NCI-H2081 (cell line): ENCODE data around the gene GRHPR.
A peak's percentile ranks its signal among the peaks of the same experiment; 100 is the strongest.

ENCODE experiments used
- DNase-seq, 2 experiments: peaks; one replicate each; lab custom pipeline; 2025; lab: John Stamatoyannopoulos, UW

The GRHPR gene

DNA sequence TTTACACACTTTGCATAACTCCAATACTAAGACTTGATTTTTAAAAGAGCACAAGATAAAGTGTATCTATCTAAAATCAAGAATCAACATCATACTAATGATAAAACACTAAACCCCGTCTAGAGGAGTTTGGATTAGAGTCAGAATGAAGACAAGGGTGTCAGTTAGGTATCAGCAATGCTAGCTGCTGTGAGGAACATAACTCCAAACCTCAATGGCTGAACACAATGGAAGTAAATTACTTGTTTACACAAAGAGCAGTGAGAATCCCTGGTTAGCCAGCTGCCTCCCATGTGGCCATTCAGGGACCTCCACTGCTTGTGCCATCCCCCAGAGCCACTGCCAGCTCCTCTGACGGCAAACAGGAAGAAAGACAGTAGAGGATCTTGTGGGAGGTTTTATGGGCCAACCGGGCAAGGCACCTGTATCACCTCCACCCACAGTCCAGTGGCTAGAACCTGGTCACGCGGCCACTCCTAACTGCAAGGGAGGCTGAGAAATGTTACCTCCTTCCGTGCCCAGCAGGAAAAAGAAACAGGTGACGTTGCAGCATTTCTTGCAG is 24.0 kb upstream of the GRHPR start:
- DNase-seq: peak in 1 of 2 experiments; percentile 22

DNA sequence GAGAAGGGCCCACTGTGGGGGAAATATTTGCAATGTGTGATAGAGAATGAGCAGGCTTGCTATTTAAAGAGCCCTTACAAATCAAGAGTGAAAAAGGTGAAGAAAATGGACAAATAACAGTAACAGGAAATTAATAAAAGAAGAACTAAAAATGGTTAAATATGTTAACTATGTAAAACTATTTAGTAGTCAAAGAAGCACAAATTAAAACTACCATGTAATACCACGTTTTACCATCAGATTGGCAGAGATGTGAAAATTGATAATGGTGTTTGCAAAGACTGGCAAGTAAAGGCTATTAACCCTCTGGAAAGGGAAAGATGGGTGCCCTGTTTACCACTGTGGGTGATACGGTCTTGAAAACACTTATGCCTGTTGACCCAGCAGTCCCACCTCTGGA is 23.2 kb upstream of the GRHPR start:
- DNase-seq: no peak

DNA sequence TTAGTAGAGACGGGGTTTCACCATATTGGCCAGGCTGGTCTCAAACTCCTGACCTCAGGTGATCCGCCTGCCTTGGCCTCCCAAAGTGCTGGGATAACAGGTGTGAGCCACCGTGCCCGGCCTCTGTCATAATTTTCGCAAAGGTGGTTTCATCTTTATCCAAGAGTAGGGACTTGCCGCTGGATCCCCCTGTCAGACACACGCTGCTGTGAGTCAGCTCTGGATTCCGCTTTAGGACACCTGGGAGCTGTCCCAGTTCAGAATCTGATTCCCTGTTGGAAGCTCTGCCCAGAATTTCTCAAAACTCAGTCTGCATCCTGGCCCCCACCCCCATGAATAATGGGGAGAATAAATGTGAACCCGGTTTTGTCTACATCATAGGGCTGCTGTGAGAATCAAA is 17.9 kb upstream of the GRHPR start:
- no peak for DNase-seq

DNA sequence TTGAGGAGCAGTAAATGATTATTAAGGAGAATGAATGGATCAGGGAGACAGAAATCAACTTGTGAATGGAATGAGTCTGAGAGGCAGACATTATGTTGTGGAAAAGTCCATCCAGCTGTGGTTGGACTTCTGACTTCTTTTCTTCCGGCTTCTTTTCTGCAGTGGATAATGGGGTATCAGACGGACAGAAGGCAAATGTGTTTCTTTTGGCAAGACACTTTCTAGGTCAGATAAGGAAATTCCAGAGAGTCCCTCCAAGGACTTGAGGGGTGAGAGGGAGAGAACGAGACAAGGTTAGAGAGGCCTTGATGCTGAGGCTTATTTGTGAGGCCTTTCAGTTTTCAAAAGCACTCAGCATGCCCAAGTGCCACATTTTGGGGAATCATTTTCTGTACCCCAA is 17.1 kb upstream of the GRHPR start:
- no peak for DNase-seq

DNA sequence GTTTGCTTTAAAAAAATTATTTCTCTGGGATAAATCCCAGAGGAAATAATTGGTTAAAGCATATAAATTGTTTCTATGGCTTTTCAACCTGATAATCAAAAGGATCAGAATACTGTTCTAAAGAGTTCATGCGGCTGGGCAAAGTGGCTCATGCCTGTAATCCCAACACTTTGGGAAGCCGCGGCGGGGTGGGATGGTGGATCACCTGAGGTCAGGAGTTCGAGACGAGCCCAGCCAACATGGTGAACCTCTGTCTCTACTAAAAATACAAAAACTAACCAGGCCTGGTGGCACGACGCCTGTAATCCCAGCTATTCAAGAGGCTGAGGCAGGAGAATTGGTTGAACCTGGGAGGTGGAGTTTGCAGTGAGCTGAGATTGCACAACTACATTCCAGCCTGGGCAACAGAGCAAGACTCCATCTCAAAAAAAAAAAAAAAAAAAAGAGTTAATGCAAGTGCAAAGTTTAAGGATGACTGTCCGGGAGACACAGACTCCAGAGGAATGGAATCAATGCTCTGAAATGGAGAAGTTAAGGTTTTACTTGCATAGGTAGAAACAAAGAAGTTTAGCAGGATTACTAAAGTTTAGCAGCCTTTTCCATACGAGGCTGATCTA is 16.6 kb upstream of the GRHPR start:
- no peak for DNase-seq

DNA sequence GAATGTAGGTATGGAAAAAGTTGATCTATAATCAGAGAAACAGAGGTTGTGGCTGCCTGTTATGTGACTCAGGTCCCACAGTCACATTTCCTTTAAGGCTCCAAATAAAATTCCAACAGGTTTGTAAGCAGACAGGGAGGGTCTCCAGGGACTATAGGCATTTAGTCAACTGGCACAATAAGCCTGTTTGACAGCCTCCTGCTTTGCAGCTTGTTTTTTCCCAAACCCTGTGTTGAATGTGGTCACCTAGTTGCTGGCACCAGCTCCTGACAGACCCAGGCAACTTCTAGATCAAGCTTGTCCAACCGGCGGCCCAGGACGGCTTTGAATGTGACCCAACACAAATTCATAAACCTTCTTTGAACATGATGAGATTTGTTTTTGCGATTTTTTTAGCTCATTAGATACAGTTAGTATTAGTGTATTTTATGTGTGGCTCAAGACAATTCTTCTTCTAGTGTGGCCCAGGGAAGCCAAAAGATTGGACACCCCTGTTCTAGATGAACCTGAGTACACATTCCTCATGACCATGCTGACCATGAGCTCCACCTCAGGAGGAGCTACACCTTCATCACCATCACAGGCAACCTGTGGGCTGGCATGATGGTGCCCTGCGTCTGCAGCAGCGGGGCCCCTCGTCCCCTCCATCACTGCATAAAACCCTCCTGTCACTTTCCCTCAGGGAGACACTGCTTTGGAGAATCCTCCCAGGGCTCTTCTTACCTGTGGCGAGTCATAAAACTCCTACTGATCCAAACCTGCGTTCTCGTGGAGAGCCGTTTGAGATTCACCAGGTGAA is 15.7 kb upstream of the GRHPR start:
- no peak for DNase-seq

DNA sequence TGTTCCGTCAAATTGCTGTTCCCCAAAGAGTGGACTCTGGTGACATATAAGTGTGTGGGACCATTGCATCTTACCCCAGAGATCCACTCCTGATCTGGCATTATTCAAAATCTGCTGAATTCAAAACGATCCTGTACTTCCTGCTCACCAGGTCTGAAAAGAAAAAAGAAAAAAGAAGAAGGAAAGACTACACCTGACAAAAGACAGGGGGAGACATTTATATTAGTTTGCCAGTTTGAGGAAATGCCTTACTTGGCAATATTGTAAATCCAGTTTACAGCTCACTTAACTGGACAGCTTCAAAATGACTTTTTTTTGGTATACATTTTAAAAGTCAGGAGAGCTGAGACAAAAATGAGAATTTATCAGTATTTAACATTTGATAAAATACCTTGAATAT is 15.0 kb upstream of the GRHPR start:
- DNase-seq: no peak

DNA sequence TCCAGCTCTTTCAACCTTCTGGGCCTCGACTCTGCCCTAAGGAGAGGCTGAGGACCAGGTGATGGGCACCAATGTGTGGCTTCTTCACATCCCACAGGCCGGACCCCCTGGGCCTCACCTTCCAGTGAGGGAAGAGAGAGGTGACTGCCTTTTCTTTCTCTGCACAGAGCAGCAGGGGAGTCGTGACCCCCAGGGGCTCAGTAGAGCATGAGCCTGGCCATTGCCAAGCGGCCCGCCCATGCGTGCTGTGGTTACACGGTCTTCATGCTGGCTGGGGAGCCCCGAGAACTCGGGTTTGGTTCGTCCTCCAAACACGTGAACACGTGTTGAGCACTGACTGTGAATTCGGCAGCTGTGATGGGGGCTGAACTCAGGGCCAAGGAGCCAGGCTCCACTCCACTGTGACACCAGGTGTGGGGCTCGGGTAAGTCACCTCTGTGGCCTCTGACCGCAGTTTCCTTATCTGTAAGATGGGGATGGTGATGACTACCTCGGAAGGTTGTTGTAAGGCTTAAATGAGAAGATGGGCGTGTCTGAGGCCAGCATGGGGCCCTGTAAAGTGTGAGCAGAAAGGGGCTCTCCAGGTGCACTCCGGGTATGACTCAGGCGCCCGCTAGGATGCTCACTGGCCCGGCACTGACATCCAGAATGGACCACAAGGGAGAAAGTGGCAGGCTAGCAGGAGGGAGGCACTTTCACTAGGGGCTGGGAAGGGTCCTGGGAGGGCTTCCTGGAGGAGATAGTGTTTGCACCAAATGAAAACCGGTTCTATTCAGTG is 13.4 kb upstream of the GRHPR start:
- DNase-seq: no peak

DNA sequence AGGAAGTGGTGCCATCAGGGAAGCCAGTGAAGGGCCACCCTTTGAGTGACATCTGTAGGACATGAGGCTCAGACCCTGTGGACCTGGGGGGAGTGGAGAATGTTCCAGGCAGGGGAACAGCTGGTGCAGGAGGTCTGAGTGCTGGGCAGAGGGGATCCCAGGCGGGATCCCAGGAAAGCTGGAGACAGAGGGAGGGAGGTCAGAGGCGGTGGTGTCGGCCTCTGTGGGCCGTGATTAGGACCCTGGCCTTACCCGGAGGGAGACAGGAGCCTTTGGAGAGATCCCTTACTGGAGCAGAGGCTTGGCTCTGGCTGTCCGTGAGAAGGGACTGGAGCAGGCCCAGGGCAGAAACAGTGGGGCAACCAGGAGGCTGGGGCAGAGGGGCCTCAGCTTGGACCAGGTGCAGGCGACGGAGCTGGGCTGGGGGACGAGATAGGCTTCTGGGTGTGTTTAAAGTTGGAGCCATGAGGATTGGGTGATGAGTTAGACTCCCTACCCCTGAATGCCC is 12.1 kb upstream of the GRHPR start:
- no peak for DNase-seq

DNA sequence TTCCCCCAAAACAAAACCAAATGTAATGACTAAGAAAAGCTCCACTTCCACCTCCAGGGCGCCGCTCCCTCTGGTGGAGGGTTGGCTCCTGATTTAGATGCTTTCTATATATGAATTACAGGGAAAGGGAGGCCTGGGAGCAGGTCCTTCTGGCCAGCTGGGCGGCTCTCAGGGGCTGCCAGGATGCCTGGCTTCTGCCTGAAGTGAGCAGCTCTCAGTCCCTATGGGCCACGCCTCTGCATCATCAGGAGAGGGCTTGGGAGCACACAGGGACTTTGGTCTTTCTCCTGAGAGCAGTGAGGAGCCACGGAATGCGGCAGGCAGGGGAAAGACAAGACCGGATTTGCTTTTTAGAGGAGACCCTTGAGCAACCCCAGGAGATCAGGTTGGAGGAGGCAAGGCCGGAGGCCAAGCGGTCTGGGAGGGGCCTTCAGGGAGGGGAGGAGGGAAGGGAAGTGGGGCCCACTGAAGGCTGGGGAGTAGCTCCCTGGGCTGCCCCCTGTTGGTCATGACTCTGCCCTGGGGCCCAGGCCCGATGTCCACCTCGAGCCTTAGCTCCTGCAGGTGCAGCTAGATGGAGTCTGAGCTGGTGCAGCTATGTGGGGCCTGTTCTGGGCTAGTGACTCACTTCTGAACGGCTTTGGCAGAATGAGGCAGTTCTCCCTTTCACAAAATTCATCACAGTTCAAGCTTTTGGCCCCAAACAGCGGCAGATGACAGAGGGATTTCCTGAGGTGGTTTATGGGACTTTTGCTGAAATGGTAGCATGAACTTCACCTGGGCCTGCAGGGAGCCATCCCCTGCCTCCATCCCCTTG is 11.3 kb upstream of the GRHPR start:
- no peak for DNase-seq

DNA sequence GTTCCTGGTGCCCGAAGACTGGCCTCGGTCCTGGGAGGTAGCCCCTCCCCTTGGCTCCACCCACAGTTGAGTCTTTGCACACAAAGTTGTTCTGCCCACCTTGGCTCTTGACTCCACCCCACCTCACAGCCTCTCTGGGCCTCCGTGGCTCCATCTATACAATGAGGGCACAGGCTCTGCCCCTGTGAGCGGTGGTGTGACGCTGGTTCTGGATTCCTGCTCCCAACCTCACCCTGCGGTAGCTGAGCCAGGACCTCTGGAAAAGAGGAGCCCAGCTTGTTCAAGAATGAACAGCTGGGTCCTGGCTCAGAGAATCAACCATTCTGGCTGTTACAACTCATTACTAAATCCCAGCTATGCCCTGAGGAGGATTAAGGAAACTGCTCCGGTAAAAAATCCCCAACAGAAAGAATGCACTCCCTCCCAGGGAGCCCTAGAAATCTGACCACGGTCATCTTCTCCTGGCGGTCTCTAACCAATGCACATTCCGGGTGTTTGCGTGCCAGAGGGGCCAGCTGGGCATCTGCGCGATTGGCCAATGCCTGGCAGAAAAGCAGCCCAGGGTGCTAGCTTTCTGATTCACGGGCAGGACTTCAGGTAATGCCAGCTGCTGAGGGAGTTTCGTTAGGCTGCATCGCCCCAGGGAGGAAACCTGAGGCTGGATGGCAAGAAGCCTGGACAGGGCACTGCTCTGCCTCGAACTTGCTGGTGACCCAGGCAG is 9.9 kb upstream of the GRHPR start:
- no peak for DNase-seq

DNA sequence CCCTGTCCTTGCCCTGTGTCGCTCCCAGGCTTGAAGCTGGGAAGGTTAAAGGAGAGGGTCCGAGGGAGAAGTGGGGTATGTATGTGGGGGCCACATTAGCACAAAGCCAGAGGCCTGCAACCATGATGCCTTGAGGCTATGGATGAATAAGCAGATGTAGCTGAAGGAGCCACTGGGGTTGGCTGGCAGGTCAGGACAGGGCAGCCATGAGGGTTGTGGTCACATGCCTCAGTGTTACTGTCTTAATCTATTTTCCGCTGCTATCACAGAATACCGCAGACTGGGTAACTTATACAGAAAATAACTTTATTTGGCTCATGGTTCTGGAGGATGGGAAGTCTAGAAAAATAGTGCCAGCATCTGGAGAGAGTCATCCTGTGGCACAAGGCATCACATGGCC is 9.2 kb upstream of the GRHPR start:
- no peak for DNase-seq

DNA sequence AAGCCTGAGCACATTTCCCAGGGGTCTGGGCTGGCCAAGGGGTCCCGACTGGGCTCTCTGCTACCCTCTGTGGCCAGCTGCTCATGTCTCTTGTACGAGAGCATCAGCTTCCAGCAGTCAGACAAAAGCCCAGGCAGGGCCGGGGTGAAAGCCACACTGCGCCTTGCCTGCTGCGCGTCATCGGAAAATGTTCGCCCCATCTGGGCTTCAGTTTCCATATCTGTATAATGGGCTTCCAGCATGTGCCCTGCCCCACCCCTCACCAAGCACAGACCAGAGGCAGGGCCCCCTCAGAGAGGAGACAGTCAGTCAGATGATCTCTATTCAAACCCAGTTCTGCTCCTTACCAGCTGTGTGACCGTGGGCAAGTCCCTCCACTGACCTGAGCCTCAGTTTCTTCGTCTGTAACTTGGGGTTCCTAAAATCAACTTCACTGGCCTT is 8.0 kb upstream of the GRHPR start:
- DNase-seq: no peak

DNA sequence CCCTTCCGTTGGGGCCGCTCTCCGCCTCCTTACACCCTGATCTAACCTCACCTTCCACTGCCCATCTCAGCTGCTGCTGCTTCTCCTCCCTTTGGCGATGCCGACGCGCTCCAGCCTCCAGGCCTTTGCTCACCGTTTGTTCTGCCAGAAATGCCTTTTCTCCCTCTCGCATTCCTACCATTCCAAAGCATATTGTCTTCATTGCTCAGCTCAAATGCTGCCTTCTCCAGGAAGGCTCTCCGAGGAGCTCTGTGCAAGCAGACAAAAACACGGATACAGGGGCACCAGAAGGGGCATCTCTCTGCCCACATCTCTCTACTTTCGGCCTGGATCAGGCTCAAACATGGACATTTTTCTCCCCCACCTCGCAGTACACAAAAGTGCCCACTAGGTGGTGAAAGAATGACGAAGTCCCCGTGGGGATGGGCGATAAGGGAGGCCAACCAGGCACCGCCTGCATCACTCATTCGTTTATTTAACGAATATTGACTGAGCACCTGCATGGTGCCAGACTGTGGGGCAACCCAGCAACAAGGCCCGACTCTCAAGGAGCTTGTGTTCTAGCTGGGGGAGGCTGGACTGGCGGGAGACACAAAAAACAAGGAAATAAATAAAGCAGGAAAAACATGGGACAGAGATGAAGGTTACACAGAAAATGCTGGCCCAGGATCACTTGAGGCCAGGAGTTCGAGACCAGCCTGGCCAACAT is 7.3 kb upstream of the GRHPR start:
- DNase-seq: peak; percentile 62 to 78

DNA sequence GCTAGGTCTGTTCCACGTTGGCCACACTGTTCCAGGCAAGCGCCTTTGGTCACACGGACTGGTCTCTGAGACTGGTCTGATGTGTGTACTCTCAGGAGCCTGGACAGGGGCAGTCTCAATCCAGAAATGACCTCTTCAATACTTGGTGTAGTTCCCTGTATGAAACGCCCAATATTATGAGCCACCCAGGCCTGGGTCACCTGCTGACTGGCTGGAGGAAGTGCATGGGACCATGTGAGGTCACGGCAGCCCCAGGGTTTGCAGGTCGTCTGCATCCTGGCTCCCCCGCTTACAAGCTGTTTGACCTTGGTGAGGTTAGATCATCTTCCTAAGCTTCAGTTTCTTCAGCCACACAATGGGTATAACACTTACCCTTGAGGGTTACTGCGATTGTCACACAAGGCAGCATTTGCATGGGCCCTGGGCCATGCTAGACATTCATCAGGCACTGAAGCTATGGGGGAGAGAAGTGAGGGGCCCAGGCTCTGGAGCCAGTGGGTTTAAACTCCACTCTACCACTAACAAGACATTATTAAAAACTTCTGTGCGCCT is 5.2 kb upstream of the GRHPR start:
- DNase-seq: no peak

DNA sequence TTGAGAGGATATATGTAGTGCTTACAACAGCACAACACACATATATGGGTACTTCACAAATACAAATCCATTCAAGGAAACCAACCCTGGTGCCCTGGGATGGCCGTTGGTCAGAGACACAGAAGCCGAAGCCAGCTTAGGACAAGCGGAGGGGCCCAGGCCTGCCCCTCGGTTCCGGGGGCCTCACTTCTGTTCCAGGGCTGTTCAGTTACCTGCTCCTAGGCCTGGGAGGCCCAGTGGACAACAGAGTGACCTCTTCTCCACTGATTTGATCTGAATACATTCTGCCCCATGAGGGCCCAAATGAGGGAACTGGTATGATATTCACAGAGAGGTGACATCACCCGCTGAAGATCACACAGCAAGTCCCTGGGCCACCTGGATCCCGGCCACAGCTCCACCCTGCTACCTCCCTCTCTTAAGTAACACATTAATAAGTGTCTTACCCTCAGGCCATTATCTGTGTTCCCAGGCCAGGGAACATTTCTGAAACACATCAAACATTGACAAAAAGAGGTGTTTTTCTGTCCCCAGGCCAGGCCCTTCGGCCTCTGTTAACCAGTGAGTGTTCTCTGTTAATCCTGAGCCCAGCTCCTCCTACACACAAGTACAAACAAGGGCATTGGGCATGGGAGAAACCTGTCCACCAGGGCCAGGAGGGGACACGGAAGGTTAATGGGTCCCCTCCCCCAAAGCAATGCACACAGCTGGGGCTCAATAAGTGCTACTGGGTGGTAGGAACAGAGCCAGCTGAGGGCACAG is 4.5 kb upstream of the GRHPR start:
- DNase-seq: no peak

DNA sequence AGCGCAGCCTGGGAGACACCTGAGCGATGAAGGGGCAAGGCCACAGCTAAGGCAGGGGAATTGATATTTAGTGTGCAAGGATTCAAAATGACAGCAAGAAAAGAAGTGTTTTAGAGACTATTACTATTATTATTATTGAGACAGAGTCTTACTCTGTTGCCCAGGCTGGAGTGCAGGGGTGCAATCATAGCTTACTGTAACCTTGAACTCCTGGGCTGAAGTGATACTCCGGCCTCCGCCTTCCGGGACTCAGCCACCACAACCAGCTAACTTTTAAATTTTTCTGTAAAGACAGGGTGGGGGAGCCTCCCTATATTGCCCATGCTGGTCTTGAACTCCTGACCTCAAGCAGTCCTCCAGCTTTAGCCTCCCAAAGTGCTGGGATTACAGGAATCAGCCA is 3.3 kb upstream of the GRHPR start:
- no peak for DNase-seq

DNA sequence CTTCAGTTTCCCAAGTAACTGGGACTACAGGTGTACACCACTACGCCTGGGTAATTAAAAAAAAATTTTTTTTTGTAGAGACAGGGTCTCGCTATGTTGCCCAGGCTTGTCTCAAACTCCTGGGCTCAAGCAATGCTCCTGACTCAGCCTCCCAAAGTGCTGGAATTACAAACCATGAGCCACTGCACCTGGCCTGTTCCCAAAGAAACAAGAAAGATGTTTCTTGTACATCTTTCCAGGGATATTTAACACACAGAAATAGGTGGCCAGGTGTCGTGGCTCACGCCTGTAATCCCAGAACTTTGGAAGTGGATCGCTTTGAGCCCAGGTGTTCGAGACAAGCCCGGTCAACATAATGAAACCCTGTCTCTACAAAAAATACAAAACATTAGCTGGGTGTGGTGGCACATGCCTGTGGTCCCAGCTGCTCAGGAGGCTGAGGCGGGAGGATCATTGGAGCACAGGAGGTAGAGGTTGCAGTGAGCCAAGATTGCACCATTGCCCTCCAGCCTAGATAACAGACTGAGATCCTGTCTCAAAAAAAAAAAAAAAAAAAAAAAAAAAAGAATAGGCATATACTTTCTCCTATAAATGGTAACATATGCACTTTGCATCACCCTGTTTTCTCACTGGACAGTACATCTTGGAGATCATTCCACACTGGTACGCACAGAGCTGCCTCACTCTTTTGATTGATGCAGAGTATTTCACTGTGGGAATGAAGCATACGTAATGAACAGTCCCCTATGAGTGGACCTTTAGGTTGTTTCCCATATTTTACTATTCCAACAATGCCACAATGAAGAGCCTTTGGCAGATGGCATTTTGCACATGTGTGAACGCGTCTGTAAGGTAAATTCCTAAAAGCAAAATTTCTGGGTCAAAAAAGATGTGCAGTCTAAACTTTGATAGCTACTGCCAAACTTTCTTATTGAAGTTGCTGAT is 2.0 kb upstream of the GRHPR start:
- no peak for DNase-seq
